Measurements from ENCODE around the gene AKAP7. TPM values are rescaled to one million over a fixed set of nuclear protein-coding genes. Genes with fewer than 3 reads are reported as not detected.

AKAP7 gene
- total and polyA plus RNA-seq, 8 donors, result 20.5 to 82.0 (median 25.9) TPM

DNA sequence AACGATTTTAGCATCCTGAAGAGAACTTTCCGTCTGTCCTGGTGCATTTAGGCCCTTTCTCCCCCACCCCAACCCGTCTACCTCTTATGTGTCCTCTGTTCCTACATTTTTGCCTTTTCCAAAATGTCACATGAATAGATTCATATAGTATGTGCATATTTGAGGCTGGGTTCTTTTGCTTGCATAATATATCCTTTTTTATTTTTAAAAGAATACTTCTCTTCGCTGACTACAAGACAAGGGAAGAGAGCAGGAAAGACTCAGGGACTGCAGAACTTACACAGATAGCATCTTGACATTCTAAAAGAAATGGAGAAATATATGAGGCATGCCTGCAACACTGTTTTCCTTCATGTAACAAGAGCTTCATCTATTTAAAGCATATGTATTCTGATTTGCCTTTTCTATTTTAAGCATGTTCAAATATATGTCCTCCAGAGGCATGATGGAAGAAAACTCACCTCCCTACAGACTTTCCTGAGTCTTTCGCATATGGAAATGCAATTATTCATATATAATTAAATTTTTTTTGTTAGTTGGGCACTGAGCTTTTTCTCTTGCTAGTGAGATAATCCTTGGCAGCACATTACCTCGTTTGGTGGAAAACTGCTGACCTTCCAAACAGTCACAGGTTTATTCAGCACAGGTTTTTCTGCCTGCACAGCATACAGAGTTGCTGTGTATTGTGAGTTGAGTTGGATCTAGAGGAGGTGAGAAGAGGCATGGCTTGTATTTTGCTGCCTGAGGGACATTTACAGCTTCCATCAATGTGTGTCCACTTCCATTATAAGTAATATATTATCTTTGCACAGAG, 170.0 kb downstream of the AKAP7 start:
- WGBS, 2 donors, result 63 to 70% methylated on average over 6 of the region's 6 CpGs

DNA sequence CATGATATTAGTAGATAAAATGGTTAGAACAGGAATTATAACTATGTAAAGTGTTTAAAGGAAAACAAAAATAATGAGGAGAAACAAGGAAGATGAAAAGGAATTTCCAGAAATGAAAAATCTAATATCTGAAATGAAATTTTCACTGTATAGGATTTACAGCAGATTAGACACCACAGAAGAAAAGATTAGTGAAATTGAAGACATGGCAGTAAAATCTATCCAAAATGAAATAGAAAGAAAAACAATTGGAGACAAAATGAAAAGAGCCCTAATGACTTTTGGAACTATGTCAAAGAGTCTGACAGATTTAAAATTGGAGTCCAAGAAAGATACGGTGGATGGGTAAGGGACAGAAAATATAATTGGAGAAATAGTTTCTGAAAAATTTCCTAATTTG, 174.2 kb downstream of the AKAP7 start:
- WGBS, 2 donors, result 89 to 100% methylated on average over 1 of the region's 1 CpG
- FAIRE-seq, result no peak
- no peak for ATAC-seq

More for the DNA sequence above, 170.0 kb downstream of the AKAP7 start:
- FAIRE-seq (no peak), ATAC-seq (no peak), DNase-seq (no peak)
- no peaks in the 10 kb centered on the region for H3K36me3 ChIP-seq
- H3K9me3 ChIP-seq, result no peaks in the 10 kb centered on the region
- H3K27ac ChIP-seq, result no peak overlapping the region
- TF ChIP-seq, protein P1, sequence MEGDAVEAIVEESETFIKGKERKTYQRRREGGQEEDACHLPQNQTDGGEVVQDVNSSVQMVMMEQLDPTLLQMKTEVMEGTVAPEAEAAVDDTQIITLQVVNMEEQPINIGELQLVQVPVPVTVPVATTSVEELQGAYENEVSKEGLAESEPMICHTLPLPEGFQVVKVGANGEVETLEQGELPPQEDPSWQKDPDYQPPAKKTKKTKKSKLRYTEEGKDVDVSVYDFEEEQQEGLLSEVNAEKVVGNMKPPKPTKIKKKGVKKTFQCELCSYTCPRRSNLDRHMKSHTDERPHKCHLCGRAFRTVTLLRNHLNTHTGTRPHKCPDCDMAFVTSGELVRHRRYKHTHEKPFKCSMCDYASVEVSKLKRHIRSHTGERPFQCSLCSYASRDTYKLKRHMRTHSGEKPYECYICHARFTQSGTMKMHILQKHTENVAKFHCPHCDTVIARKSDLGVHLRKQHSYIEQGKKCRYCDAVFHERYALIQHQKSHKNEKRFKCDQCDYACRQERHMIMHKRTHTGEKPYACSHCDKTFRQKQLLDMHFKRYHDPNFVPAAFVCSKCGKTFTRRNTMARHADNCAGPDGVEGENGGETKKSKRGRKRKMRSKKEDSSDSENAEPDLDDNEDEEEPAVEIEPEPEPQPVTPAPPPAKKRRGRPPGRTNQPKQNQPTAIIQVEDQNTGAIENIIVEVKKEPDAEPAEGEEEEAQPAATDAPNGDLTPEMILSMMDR (IDR thresholded peaks at IDR 0.05), result no peak
- no peaks in the 10 kb centered on the region for H3K27me3 ChIP-seq
- no peak overlapping the region for H3K4me3 ChIP-seq
- H3K4me1 ChIP-seq, result no peaks in the 10 kb centered on the region
- intact Hi-C loops (cut with DNase I), result no loop called here

DNA sequence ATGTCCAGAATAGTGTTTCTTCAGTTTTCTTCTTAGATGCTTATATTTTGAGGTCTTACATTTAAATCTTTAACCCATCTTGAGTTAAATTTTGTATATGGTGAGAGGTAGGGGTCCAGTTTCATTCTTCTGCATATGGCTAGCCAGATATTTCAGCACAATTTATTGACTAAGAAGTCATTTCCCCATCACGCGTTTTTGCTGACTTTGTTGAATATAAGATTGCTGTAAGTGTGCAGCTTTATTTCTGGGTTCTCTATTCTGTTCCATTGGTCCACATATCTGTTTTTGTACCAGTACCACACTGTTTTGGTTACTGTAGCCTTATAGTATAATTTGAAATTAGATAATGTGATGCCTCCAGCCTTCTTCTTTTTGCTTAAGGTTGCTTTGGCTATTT, 179.6 kb downstream of the AKAP7 start:
- H3K9me3 ChIP-seq, result no peaks in the 10 kb centered on the region
- DNase-seq (no peak), ATAC-seq (no peak), FAIRE-seq (no peak)
- no peaks in the 10 kb centered on the region for H3K36me3 ChIP-seq
- intact Hi-C loops (cut with DNase I), result no loop called here
- TF ChIP-seq, protein P1 (IDR thresholded peaks at IDR 0.05), result no peak
- H3K27ac ChIP-seq, result no peak overlapping the region
- H3K4me3 ChIP-seq, result no peak overlapping the region
- H3K4me1 ChIP-seq, result no peaks in the 10 kb centered on the region
- 88 to 98% methylated on average over 2 of the region's 2 CpGs for WGBS, 2 donors
- H3K27me3 ChIP-seq, result no peaks in the 10 kb centered on the region

More for the DNA sequence above, 174.2 kb downstream of the AKAP7 start:
- Histone ChIP-seq H3K27me3 (no peaks in the 10 kb centered on the region), H3K4me1 (no peaks in the 10 kb centered on the region), H3K36me3 (no peaks in the 10 kb centered on the region), H3K9me3 (no peaks in the 10 kb centered on the region), H3K4me3 (no peak overlapping the region), H3K27ac (no peak overlapping the region)
- no peak for DNase-seq
- TF ChIP-seq, protein P1 (IDR thresholded peaks at IDR 0.05), result no peak
- intact Hi-C loops (cut with DNase I), result no loop called here

DNA sequence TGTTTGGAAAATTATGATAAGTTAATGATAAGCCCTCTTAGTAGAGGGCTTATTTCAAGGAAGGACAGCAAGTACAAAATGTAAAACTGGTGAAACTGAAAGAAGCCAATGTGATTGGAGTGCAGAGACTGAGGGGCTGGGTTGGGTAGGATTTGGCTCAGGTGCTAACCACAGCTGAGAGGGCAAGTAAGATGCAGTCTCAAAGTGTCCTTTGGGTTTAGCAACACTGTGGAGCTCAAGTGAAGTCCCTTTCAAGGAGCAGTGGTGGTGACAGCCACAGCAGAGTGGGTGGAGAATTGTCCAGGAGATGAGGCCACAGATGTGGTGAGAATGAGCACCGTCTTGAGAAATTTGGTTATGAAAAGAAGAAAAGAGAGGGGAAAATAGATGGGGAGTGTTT, 181.4 kb downstream of the AKAP7 start:
- Histone ChIP-seq H3K27ac (no peak overlapping the region), H3K9me3 (no peaks in the 10 kb centered on the region), H3K4me1 (no peaks in the 10 kb centered on the region), H3K27me3 (no peaks in the 10 kb centered on the region), H3K36me3 (no peaks in the 10 kb centered on the region), H3K4me3 (no peak overlapping the region)
- FAIRE-seq (no peak), DNase-seq (no peak), ATAC-seq (no peak)
- TF ChIP-seq, protein P1 (IDR thresholded peaks at IDR 0.05), result no peak
- intact Hi-C loops (cut with DNase I), result no loop called here
- WGBS, 2 donors, result 84 to 94% methylated on average over 1 of the region's 1 CpG

DNA sequence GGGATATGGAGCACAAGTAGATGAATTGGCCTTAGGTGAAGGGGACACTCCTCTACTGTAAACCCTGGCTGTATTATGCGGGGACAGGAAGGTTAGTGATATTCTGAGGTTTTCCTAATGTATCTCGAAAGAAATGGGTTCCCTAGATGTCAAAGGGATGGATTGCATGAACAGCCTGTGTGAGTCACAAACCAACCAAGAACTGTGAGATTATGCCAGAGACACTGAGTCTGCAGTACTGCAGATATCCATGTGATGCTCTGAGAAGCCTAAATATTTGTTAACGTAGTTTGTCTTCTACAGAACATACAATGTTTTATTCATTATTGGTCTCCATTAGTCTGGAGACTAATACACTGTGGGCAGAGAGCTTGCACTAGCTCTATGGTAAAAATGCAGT, 182.2 kb downstream of the AKAP7 start:
- H3K27ac ChIP-seq, result no peak overlapping the region
- FAIRE-seq (no peak), DNase-seq (no peak), ATAC-seq (no peak)
- 73 to 84% methylated on average over 3 of the region's 3 CpGs for WGBS, 2 donors
- no peak overlapping the region for H3K4me3 ChIP-seq
- intact Hi-C loops (cut with DNase I), result no loop called here
- H3K27me3 ChIP-seq, result no peaks in the 10 kb centered on the region
- H3K4me1 ChIP-seq, result no peaks in the 10 kb centered on the region
- no peaks in the 10 kb centered on the region for H3K36me3 ChIP-seq
- H3K9me3 ChIP-seq, result no peaks in the 10 kb centered on the region
- TF ChIP-seq, protein P1 (IDR thresholded peaks at IDR 0.05), result no peak
